Tibial nerve (tissue), 4 donors: ENCODE data around the gene MAPRE2. TPM values are rescaled to one million over a fixed set of nuclear protein-coding genes. Genes with fewer than 3 reads are reported as not detected.
A peak's percentile ranks its signal among the peaks of the same experiment; 100 is the strongest.
"Not testable (repeated sequence)": the region's sequence is repeated elsewhere in the genome, so short reads cannot be mapped to it uniquely, and the experiment has no call there.

ENCODE experiments used
- DNase-seq, 2 donors: peaks; one replicate each; pipeline ENCODE4 v3.0.0-alpha.2; 2019; ENCODE audit warnings: low spot score in 2 of 2
- H3K27ac ChIP-seq, 4 donors: fragments of 200-600 bp; sonication (generic) in 3 of 4; one replicate each; pipeline ENCODE4 v1.5.1; 2017 to 2019; ENCODE audit warnings: mild to moderate bottlenecking in 1 of 4
- H3K27me3 ChIP-seq, 2 donors: fragments of 200-600 bp; sonication (generic) in 1 of 2; one replicate each; pipeline versions ENCODE4 v1.5.1 to v1.6.0; 2017 to 2019
- H3K36me3 ChIP-seq, 3 donors: fragments of 200-600 bp; sonication (generic); one replicate each; pipeline ENCODE4 v1.5.1; 2018 to 2019
- H3K4me1 ChIP-seq, 4 donors: fragments of 200-600 bp; sonication (generic) in 3 of 4; one replicate each; pipeline ENCODE4 v1.5.1; 2017 to 2019
- H3K4me3 ChIP-seq, 4 donors: fragments of 200-600 bp; sonication (generic) in 3 of 4; one replicate each; pipeline ENCODE4 v1.5.1; 2017 to 2019; ENCODE audit warnings: mild to moderate bottlenecking in 1 of 4, moderate library complexity in 1 of 4
- H3K9me3 ChIP-seq, 4 donors: fragments of 200-600 bp; sonication (generic) in 3 of 4; one replicate each; pipeline ENCODE4 v1.5.1; 2017 to 2019
- EP300 ChIP-seq, 2 donors: sonication (generic); formaldehyde crosslinking; IDR thresholded peaks; one replicate each; pipeline ENCODE4 v1.6.1; 2017; ENCODE audit warnings: antibody characterized with exemption in 2 of 2, mild to moderate bottlenecking in 1 of 2
- POLR2A ChIP-seq, 2 donors: fragments of 450-650 bp; IDR thresholded peaks; one replicate each; pipeline ENCODE4 v1.6.1; 2017; ENCODE audit warnings: antibody characterized with exemption in 2 of 2, mild to moderate bottlenecking in 2 of 2, moderate library complexity in 2 of 2
- WGBS, 2 donors: methylation state at CpG; one replicate each; pipeline ENCODE4 v1.1.5; 2018; 5-methylcytosine and 5-hydroxymethylcytosine counted together
- total RNA-seq, 4 donors: library from RNA; depleted of rRNA; stranded (reverse); fragments of >200 nt; gene quantifications; one replicate each; pipeline ENCODE4 v1.1.0, GENCODE V29; 2016
- TF ChIP-seq, protein P1 (sequence below), 5 experiments: fragments of 200-600 bp in 3 of 5; fragments of 450-650 bp in 2 of 5; sonication (generic) in 3 of 5; IDR thresholded peaks; one replicate each; pipeline ENCODE4 v1.5.1; 2016 to 2019; ENCODE audit warnings: antibody characterized with exemption in 5 of 5, mild to moderate bottlenecking in 3 of 5, moderate library complexity in 2 of 5

The MAPRE2 gene
- total RNA-seq, 4 donors from 2014 or later, result 18.9 to 33.3 (median 29.4) TPM

DNA sequence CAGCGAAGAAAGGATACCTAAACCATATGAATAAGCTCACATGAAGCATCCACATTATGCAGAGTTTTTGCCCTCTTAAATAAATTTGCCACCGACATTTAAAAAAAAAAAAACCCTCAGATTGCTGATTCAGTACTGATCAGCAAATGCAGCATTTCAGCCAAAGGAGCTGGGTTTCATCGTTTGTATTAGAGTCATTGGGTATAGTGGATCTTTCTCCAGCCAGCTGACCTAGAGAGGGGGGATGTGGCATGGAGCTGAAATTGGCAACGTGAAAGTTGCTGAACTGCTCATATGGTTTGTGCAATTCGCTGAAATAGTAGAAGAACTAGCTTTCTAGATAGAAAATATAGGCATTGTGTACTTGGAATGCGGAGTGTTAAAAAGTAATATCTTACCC lies 126.1 kb downstream of the MAPRE2 start:
- DNase-seq, result no peak
- WGBS, 2 donors, result 66% methylated on average over 6 of the region's 6 CpGs

DNA sequence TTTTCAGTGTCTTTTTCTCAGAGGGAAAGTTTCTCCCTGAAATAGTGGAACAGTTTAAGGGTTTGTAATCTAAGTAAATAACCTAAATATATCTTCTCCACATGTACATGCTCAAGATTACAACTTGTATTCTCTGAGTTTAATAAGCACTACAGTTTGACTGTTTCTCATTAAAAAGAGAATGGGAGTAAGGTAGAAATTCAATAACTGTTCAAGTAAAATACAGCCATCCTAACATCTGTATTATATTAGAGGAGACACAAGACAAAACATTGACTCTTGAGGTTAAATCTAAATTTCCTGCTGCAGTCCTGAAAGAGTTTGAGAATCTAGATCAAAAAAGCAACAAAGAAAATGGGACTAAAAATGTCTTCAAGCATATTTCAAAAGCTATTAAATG lies 126.6 kb downstream of the MAPRE2 start:
- Histone ChIP-seq H3K9me3 (no peaks in the 10 kb centered on the region), H3K27ac (no peak overlapping the region), H3K27me3 (no peaks in the 10 kb centered on the region), H3K4me1 (peaks cover 0 to 43% (median 5%) of the 10 kb centered on the region in 4 donors), H3K36me3 (no peaks in the 10 kb centered on the region), H3K4me3 (no peak overlapping the region)
- TF ChIP-seq POLR2A (IDR thresholded peaks at IDR 0.05) (no peak), EP300 (IDR thresholded peaks at IDR 0.05) (no peak)
- TF ChIP-seq, protein P1, sequence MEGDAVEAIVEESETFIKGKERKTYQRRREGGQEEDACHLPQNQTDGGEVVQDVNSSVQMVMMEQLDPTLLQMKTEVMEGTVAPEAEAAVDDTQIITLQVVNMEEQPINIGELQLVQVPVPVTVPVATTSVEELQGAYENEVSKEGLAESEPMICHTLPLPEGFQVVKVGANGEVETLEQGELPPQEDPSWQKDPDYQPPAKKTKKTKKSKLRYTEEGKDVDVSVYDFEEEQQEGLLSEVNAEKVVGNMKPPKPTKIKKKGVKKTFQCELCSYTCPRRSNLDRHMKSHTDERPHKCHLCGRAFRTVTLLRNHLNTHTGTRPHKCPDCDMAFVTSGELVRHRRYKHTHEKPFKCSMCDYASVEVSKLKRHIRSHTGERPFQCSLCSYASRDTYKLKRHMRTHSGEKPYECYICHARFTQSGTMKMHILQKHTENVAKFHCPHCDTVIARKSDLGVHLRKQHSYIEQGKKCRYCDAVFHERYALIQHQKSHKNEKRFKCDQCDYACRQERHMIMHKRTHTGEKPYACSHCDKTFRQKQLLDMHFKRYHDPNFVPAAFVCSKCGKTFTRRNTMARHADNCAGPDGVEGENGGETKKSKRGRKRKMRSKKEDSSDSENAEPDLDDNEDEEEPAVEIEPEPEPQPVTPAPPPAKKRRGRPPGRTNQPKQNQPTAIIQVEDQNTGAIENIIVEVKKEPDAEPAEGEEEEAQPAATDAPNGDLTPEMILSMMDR (IDR thresholded peaks at IDR 0.05), result no peak
- DNase-seq, result no peak

More for the DNA sequence above, 126.1 kb downstream of the MAPRE2 start:
- no peaks in the 10 kb centered on the region for H3K9me3 ChIP-seq
- H3K27me3 ChIP-seq, result no peaks in the 10 kb centered on the region
- TF ChIP-seq POLR2A (IDR thresholded peaks at IDR 0.05), result no peak
- no peak for TF ChIP-seq EP300 (IDR thresholded peaks at IDR 0.05)
- TF ChIP-seq, protein P1 (IDR thresholded peaks at IDR 0.05), result no peak
- no peaks in the 10 kb centered on the region for H3K36me3 ChIP-seq
- no peak overlapping the region for H3K27ac ChIP-seq
- peaks cover 0 to 43% (median 6%) of the 10 kb centered on the region in 4 donors for H3K4me1 ChIP-seq
- H3K4me3 ChIP-seq, result no peak overlapping the region

DNA sequence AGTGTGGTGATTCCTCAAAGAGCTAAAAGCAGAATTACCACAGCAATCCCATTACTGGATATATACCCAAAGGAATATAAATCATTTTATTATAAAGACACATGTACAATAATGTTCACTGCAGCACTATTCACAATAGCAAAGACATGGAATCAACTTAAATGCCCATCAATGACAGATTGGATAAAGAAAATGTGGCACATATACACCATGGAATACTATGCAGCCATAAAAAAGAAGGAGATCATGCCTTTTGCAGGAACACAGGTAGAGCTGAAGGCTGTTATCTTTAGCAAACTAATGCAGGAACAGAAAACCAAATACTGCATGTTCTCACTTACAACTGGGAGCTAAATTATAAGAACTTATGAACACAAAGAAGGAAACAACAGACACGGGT lies 129.1 kb downstream of the MAPRE2 start:
- H3K9me3 ChIP-seq, DNase-seq, H3K36me3 ChIP-seq, H3K4me3 ChIP-seq, H3K27me3 ChIP-seq: not testable (repeated sequence)
- Histone ChIP-seq H3K4me1 (peaks cover 0 to 40% (median 8%) of the 10 kb centered on the region in 4 donors), H3K27ac (peak overlapping the region in 2 of 4 donors; percentile 50 to 64)
- WGBS, 2 donors, result 78 to 86% methylated on average over 1 of the region's 1 CpG

DNA sequence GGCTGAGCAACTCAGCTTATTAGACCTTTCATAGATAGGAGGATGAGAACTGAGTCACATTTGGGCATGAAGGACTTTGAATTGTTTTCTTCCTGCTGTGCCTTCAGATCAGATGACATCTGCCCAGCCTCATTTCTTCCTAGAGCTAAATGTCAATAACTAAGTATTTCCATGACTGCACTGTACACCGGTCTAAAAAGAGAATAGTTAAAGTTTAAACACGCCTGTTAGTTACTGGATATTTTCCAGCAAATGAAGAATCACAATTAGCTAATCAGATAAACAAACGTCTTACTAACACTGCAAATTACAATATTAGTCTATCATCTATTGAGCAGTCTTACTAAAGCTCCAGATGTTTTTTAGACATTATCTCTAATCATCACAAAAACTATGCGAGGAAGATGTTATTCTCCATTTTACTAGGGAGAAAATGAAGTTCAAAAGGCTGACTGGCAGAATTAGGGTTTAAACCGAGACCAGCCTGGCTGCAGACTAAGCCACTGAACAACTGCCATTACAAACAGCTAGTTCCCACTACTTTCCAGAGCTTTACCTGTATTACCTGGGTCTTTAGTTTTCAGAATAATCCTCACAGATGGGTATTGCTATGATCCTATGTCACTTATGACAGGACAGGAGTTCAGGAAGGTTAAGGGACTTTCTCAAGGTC lies 130.2 kb downstream of the MAPRE2 start:
- TF ChIP-seq POLR2A (IDR thresholded peaks at IDR 0.05) (no peak), EP300 (IDR thresholded peaks at IDR 0.05) (no peak)
- TF ChIP-seq, protein P1 (IDR thresholded peaks at IDR 0.05), result no peak
- Histone ChIP-seq H3K4me3 (no peak overlapping the region), H3K36me3 (no peaks in the 10 kb centered on the region), H3K4me1 (peaks cover 0 to 37% (median 8%) of the 10 kb centered on the region in 4 donors), H3K27ac (peak overlapping the region in 3 of 4 donors; percentile 50 to 64 (median 51)), H3K27me3 (no peaks in the 10 kb centered on the region), H3K9me3 (no peaks in the 10 kb centered on the region)
- 30 to 45% methylated on average over 5 of the region's 5 CpGs for WGBS, 2 donors
- no peak for DNase-seq

DNA sequence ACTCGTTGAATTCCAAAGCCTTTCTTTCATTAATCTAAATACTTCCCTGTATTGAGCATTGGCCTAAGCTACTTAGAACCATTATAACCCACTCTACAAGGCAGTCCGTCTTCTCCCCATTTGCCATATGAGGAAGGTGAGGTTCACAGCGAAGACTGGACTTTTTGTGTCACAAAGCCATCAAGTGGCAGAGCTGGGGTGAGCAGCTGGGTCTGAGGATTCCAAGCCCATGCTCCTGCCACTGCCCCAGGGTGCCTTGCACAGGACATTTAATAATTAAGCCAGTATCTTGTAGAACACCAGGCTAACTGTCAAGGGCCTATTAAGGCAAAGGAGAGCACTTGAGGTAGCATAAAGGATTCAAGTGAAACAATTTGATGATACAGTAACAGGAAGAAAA lies 130.8 kb downstream of the MAPRE2 start:
- Histone ChIP-seq H3K9me3 (no peaks in the 10 kb centered on the region), H3K36me3 (no peaks in the 10 kb centered on the region), H3K27me3 (no peaks in the 10 kb centered on the region), H3K27ac (peak overlapping the region in 2 of 4 donors; percentile 51 to 64), H3K4me1 (peaks cover 0 to 37% (median 8%) of the 10 kb centered on the region in 4 donors), H3K4me3 (no peak overlapping the region)
- TF ChIP-seq, protein P1 (IDR thresholded peaks at IDR 0.05), result no peak
- TF ChIP-seq EP300 (IDR thresholded peaks at IDR 0.05) (no peak), POLR2A (IDR thresholded peaks at IDR 0.05) (no peak)
- whole genome bisulfite sequencing, 2 donors, result 90 to 98% methylated on average over 3 of the region's 3 CpGs
- no peak for DNase-seq
